Myocyte (in vitro differentiated cells): ENCODE data around the gene BABAM2. TPM values are rescaled to one million over a fixed set of nuclear protein-coding genes. Genes with fewer than 3 reads are reported as not detected.
A peak's percentile ranks its signal among the peaks of the same experiment; 100 is the strongest.
"Not testable (repeated sequence)": the region's sequence is repeated elsewhere in the genome, so short reads cannot be mapped to it uniquely, and the experiment has no call there.

ENCODE experiments used
- DNase-seq: peaks from one replicate; pipeline ENCODE4 v3.0.0-alpha.2; 2012; ENCODE audit warnings: low read depth
- total RNA-seq: library from RNA; depleted of rRNA; stranded (reverse); fragments of >200 nt; gene quantifications from 2 replicates; pipeline ENCODE4 v1.2.3, GENCODE V29; 2014

Gene BABAM2
- total RNA-seq, 1 donor from 2014 or later, result 34.6 TPM

GRCh38 chr2:27875089-27875881, 15.2 kb upstream of the BABAM2 start:
- DNase-seq, result no peak

GRCh38 chr2:27878825-27879224, 11.7 kb upstream of the BABAM2 start:
- no peak for DNase-seq

DNA sequence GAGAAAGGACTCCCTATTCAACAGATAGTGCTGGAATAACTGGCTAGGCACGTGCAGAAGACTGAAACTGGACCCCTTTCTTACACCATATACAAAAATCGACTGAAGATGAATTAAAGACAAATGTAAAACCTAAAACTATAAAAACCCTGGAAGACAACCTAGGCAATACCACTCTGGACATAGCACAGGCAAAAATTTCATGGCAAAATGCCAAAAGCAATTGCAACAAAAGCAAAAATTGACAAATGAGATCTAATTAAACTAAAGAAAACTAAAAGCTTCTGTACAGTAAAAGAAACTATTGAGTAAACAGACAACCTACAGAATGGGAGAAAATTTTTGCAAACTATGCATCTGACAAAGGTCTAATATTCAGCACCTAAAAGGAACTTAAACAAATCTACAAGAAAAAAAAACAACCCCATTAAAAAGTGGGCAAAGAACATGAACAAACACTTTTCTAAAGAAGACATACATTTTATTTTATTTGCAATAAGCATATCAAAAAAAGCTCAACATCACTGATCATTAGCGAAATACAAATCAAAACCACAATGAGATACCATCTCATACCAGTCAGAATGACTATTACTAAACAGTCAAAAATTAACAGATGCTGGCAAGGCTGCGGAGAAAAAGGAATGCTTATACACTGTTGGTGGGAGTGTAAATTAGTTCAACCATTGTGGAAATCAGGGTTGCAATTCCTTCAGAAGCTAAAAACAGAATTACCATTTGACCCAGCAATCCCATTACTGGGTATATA, 8.5 kb upstream of the BABAM2 start:
- not testable (repeated sequence) for DNase-seq

DNA sequence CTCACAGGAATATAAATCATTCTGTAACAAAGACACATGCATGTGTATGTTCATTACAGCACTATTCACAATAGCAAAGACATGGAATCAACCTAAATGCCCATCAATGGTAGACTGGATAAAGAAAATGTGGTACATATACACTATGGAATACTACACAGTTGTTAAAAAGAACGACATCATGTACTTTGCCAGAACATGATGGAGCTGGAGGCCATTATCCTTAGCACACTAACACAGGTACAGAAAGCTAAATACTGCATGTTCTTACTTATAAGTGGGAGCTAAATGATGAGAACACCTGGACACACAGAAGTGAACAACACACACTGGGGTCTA, 8.0 kb upstream of the BABAM2 start:
- not testable (repeated sequence) for DNase-seq

GRCh38 chr2:27884601-27885000, 5.9 kb upstream of the BABAM2 start:
- DNase-seq, result no peak

- DNase-seq, result no peak
Observed at GRCh38 chr2:27885234-27885633, 5.3 kb upstream of the BABAM2 start.

GRCh38 chr2:27885661-27886060, 4.9 kb upstream of the BABAM2 start:
- DNase-seq, result no peak

GRCh38 chr2:27886322-27886721, 4.2 kb upstream of the BABAM2 start:
- no peak for DNase-seq

GRCh38 chr2:27887111-27887510, 3.4 kb upstream of the BABAM2 start:
- no peak for DNase-seq

GRCh38 chr2:27887830-27888229, 2.7 kb upstream of the BABAM2 start:
- DNase-seq, result no peak

GRCh38 chr2:27888790-27889189, 1.7 kb upstream of the BABAM2 start:
- DNase-seq, result peak; percentile 49

- no peak for DNase-seq
Observed at GRCh38 chr2:27889774-27890145, 769 bp upstream of the BABAM2 start.

- peak; percentile 61 for DNase-seq
Observed at GRCh38 chr2:27890924-27891672, 569 bp downstream of the BABAM2 start.

DNA sequence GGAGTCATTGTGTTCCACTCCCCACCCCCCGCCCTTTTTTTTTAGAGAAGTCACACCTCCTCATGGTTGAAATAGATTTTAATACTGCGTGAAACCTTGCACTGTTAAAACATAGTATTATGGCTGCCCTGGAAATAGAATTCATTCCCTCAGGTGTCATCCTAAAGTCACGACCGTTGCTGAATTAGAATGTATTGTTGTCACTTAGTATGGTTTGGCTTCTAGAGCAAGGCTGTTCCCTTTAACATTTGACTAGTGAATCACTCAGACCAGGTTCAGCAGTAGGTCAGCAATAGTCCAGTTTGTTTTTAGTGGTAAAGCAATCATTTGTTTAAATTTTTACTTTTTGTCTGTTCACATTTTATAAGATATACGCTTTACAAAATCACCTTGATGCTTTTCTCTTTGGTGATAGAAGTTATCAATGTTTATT, 1.2 kb downstream of the BABAM2 start:
- no peak for DNase-seq

- DNase-seq, result no peak
Observed at GRCh38 chr2:27893006-27893405, 2.5 kb downstream of the BABAM2 start.

- DNase-seq, result no peak
Observed at GRCh38 chr2:27897717-27898116, 7.2 kb downstream of the BABAM2 start.

- peak; percentile 60 for DNase-seq
Observed at GRCh38 chr2:27901234-27901633, 10.7 kb downstream of the BABAM2 start.

- no peak for DNase-seq
Observed at GRCh38 chr2:27902098-27902497, 11.6 kb downstream of the BABAM2 start.

DNA sequence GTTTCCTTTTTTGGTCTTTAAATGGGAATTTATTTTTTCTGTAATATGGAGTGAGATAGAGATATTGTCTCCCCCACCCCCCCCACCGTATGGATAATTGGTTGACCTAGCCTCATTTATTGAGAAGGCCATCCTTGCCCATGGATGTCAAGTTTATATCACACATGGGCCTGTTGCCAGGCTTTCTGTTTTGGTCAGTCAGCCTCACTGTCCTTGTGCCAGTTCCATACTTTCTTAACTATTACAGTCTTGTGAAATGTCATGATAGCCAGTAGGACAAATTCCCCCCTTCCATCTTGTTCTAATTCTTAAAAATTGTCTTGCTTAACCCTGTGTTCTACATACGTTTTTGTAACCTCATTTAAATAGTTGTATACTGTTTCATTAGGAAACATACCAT, 12.5 kb downstream of the BABAM2 start:
- DNase-seq, result no peak

GRCh38 chr2:27903649-27904404, 13.3 kb downstream of the BABAM2 start:
- DNase-seq, result peak; percentile 48

- no peak for DNase-seq
Observed at GRCh38 chr2:27904405-27904665, 13.8 kb downstream of the BABAM2 start.

DNA sequence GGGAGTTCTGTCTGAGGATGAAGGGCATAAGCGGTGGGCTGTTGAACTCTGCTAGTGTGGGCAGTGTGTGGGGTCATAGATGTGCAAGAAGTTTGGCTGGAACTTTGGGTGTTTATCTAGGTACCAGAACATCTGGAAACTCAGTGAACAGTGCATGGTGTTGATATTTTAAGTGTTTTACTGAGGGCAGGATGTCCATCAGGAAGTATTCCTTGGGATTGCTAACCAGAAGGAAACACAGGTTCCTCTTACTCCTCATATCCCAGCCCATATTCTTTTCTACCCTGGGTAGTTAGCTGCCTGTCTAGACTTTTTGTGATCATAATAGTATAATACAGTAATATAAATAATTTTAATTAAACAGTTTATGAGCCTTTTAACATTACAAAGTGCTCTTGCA, 15.5 kb downstream of the BABAM2 start:
- no peak for DNase-seq
